K562 (cell line): ENCODE results near the gene IGLL1.
"Not testable (repeated sequence)": the region's sequence is repeated elsewhere in the genome, so short reads cannot be mapped to it uniquely, and the experiment has no call there.

Source experiments
- BHLHE40 ChIP-seq: IDR thresholded peaks from 2 replicates; pipeline ENCODE4 v1.6.1; 2011; ENCODE audit warnings: low read length, improper control_type of control experiment
- EP300 ChIP-seq: IDR thresholded peaks from 2 replicates; pipeline ENCODE4 v1.6.1; 2012; ENCODE audit warnings: low read length, improper control_type of control experiment
- MAFK ChIP-seq: IDR thresholded peaks from 2 replicates; pipeline ENCODE4 v1.6.1; 2011; ENCODE audit warnings: low read length, improper control_type of control experiment
- MEF2A ChIP-seq: IDR thresholded peaks from 2 replicates; pipeline ENCODE4 v1.6.1; 2011; ENCODE audit warnings: low read depth, mild to moderate bottlenecking, low read length, moderate library complexity; ENCODE audit not compliant: control insufficient read depth
- NCOA1 ChIP-seq: fragments of 450-650 bp; IDR thresholded peaks from 2 replicates; pipeline ENCODE4 v1.6.1; 2016; ENCODE audit warnings: low read depth
- POLR2A ChIP-seq: fragments of 450-650 bp; conservative IDR thresholded peaks from 2 replicates; pipeline ENCODE4 v1.6.1; 2016
- ZNF408 ChIP-seq: fragments of 250-450 bp; sonication (Bioruptor Pico); IDR thresholded peaks from 2 replicates; pipeline ENCODE4 v1.4.0; 2020; ENCODE audit warnings: low read depth, mild to moderate bottlenecking, moderate library complexity
- ZNF445 ChIP-seq: fragments of 250-450 bp; sonication (Bioruptor Pico); IDR thresholded peaks from 2 replicates; pipeline ENCODE4 v1.4.0; 2020; ENCODE audit warnings: low read depth, mild to moderate bottlenecking, moderate library complexity
- TF ChIP-seq, protein P1 (sequence below): fragments of 450-650 bp; IDR thresholded peaks from 2 replicates; pipeline ENCODE4 v1.6.1; 2016; ENCODE audit warnings: missing biosample characterization, missing genetic modification characterization
- TF ChIP-seq, protein P2 (sequence below): fragments of 450-650 bp; IDR thresholded peaks from 2 replicates; pipeline ENCODE4 v1.6.1; 2017; ENCODE audit warnings: mild to moderate bottlenecking, moderate library complexity

DNA sequence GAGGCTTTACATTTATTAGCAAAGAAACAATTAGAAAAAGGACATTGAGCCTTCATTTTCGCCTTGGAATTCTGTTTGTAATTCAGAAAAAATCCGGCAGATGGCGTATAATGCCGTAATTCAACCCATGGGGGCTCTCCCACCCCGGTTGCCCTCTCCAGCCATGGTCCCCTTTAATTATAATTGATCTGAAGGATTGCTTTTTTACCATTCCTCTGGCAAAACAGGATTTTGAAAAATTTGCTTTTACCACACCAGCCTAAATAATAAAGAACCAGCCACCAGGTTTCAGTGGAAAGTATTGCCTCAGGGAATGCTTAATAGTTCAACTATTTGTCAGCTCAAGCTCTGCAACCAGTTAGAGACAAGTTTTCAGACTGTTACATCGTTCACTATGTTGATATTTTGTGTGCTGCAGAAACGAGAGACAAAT lies 38.2 kb downstream of the IGLL1 start:
- not testable (repeated sequence) for TF ChIP-seq ZNF445 (CRISPR knock-in tag); EP300; NCOA1; POLR2A; MAFK; MEF2A; ZNF408 (CRISPR knock-in tag); BHLHE40
- TF ChIP-seq, protein P1, sequence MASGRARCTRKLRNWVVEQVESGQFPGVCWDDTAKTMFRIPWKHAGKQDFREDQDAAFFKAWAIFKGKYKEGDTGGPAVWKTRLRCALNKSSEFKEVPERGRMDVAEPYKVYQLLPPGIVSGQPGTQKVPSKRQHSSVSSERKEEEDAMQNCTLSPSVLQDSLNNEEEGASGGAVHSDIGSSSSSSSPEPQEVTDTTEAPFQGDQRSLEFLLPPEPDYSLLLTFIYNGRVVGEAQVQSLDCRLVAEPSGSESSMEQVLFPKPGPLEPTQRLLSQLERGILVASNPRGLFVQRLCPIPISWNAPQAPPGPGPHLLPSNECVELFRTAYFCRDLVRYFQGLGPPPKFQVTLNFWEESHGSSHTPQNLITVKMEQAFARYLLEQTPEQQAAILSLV, result not testable (repeated sequence)
- TF ChIP-seq, protein P2, sequence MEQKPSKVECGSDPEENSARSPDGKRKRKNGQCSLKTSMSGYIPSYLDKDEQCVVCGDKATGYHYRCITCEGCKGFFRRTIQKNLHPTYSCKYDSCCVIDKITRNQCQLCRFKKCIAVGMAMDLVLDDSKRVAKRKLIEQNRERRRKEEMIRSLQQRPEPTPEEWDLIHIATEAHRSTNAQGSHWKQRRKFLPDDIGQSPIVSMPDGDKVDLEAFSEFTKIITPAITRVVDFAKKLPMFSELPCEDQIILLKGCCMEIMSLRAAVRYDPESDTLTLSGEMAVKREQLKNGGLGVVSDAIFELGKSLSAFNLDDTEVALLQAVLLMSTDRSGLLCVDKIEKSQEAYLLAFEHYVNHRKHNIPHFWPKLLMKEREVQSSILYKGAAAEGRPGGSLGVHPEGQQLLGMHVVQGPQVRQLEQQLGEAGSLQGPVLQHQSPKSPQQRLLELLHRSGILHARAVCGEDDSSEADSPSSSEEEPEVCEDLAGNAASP, result not testable (repeated sequence)
